Nucleus accumbens (tissue), 56 donors: ENCODE results near the gene MCF2L2.
A peak's percentile ranks its signal among the peaks of the same experiment; 100 is the strongest.
"Not testable (repeated sequence)": the region's sequence is repeated elsewhere in the genome, so short reads cannot be mapped to it uniquely, and the experiment has no call there.

Experiments used
- DNase-seq, 56 donors: peaks; one replicate each; lab custom pipeline; 2025; lab: John Stamatoyannopoulos, UW

The MCF2L2 gene

GRCh38 chr3:183193762-183194689 lies 234.4 kb downstream of the MCF2L2 start:
- no peak for DNase-seq

GRCh38 chr3:183192650-183193300 lies 235.6 kb downstream of the MCF2L2 start:
- no peak for DNase-seq

- DNase-seq, result no peak
Measured at GRCh38 chr3:183189641-183190040, 238.8 kb downstream of the MCF2L2 start.

GRCh38 chr3:183188895-183189462 lies 239.4 kb downstream of the MCF2L2 start:
- peak in 16 of 56 donors; percentile 5 to 61 (median 14) for DNase-seq

- DNase-seq, result no peak
Measured at GRCh38 chr3:183185696-183186095, 242.7 kb downstream of the MCF2L2 start.

- no peak for DNase-seq
Measured at GRCh38 chr3:183182732-183183610, 245.4 kb downstream of the MCF2L2 start.

GRCh38 chr3:183182073-183182472 lies 246.3 kb downstream of the MCF2L2 start:
- DNase-seq, result no peak

- no peak for DNase-seq
Measured at GRCh38 chr3:183181606-183182005, 246.8 kb downstream of the MCF2L2 start.

GRCh38 chr3:183180784-183181295 lies 247.6 kb downstream of the MCF2L2 start:
- no peak for DNase-seq

- DNase-seq, result peak in 14 of 56 donors; percentile 5 to 49 (median 17)
Measured at GRCh38 chr3:183180110-183180783, 248.2 kb downstream of the MCF2L2 start.

GRCh38 chr3:183179550-183179908 lies 248.9 kb downstream of the MCF2L2 start:
- DNase-seq, result peak in 1 of 56 donors; percentile 43

GRCh38 chr3:183178833-183179549 lies 249.4 kb downstream of the MCF2L2 start:
- DNase-seq, result peak in 40 of 56 donors; percentile 11 to 75 (median 44)

GRCh38 chr3:183178512-183178832 lies 249.9 kb downstream of the MCF2L2 start:
- DNase-seq, result no peak

- DNase-seq, result no peak
Measured at GRCh38 chr3:183172051-183172639, 256.3 kb downstream of the MCF2L2 start.

- DNase-seq, result not testable (repeated sequence)
Measured at GRCh38 chr3:183167975-183168374, 260.4 kb downstream of the MCF2L2 start.

GRCh38 chr3:183163563-183163962 lies 264.9 kb downstream of the MCF2L2 start:
- no peak for DNase-seq

- DNase-seq, result no peak
Measured at GRCh38 chr3:183161552-183162336, 266.7 kb downstream of the MCF2L2 start.

GRCh38 chr3:183160616-183161015 lies 267.8 kb downstream of the MCF2L2 start:
- DNase-seq, result no peak
